ENCODE data around the gene VCP.

DNA sequence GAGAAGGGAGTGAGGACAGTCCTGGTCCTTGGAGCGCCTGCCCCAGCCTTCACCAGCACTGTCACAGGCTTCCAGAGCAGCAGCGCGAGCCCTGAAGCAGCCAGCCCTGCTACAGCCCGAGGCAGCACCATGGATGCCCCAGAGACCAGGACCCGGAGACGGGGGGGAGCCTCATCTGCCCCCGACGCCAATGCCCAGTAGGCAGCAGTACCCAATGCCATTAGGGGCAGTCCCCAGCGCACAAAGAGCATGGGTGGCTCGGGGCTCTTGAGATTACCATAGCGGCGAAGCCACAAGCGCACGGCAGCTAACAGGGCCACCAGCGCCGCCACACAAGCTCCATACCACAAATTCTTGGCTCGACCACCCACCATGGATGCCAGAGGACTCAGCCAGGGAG, 19.1 kb upstream of the VCP start:
- TF ChIP-seq, protein P1, sequence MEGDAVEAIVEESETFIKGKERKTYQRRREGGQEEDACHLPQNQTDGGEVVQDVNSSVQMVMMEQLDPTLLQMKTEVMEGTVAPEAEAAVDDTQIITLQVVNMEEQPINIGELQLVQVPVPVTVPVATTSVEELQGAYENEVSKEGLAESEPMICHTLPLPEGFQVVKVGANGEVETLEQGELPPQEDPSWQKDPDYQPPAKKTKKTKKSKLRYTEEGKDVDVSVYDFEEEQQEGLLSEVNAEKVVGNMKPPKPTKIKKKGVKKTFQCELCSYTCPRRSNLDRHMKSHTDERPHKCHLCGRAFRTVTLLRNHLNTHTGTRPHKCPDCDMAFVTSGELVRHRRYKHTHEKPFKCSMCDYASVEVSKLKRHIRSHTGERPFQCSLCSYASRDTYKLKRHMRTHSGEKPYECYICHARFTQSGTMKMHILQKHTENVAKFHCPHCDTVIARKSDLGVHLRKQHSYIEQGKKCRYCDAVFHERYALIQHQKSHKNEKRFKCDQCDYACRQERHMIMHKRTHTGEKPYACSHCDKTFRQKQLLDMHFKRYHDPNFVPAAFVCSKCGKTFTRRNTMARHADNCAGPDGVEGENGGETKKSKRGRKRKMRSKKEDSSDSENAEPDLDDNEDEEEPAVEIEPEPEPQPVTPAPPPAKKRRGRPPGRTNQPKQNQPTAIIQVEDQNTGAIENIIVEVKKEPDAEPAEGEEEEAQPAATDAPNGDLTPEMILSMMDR (IDR thresholded peaks at IDR 0.05; ENCODE audit: insufficient read depth, low read length, poor library complexity, severe bottlenecking), result no peak
- TF ChIP-seq EZH2phosphoT487 (conservative IDR thresholded peaks at IDR 0.05; ENCODE audit: low read length), result no peak
